ENCODE results near the gene CDK5RAP3.

Gene CDK5RAP3

GRCh38 chr17:48003417-48004151, 32.7 kb downstream of the CDK5RAP3 start:
- DNase-seq (ENCODE audit: low spot score), result no peak
- TF ChIP-seq CTCF (IDR thresholded peaks at IDR 0.05; ENCODE audit: extremely low read depth, missing control alignments), result no peak

GRCh38 chr17:48004983-48005382, 34.1 kb downstream of the CDK5RAP3 start:
- no peak for DNase-seq (ENCODE audit: low spot score)
- TF ChIP-seq CTCF (IDR thresholded peaks at IDR 0.05; ENCODE audit: extremely low read depth, missing control alignments), result no peak

- DNase-seq (ENCODE audit: low spot score), result no peak
- TF ChIP-seq CTCF (IDR thresholded peaks at IDR 0.05; ENCODE audit: extremely low read depth, missing control alignments), result no peak
These were observed 36.2 kb downstream of the CDK5RAP3 start for GRCh38 chr17:48006936-48007709.

- no peak for TF ChIP-seq CTCF (IDR thresholded peaks at IDR 0.05; ENCODE audit: extremely low read depth, missing control alignments)
- DNase-seq (ENCODE audit: low spot score), result no peak
These were observed 39.3 kb downstream of the CDK5RAP3 start for GRCh38 chr17:48010193-48010592.

- peak; percentile 50 for TF ChIP-seq CTCF (IDR thresholded peaks at IDR 0.05; ENCODE audit: extremely low read depth, missing control alignments)
- peak; percentile 81 for DNase-seq (ENCODE audit: low spot score)
These were observed 40.7 kb downstream of the CDK5RAP3 start for GRCh38 chr17:48011405-48012150.

GRCh38 chr17:48012151-48012520, 41.2 kb downstream of the CDK5RAP3 start:
- TF ChIP-seq CTCF (IDR thresholded peaks at IDR 0.05; ENCODE audit: extremely low read depth, missing control alignments), result no peak
- peak; percentile 88 for DNase-seq (ENCODE audit: low spot score)

- no peak for DNase-seq (ENCODE audit: low spot score)
- no peak for TF ChIP-seq CTCF (IDR thresholded peaks at IDR 0.05; ENCODE audit: extremely low read depth, missing control alignments)
These were observed 41.7 kb downstream of the CDK5RAP3 start for GRCh38 chr17:48012654-48013053.

All from GM20000 (cell line).